HEK293 (cell line): Measurements from ENCODE around the gene GJC1.
A peak's percentile ranks its signal among the peaks of the same experiment; 100 is the strongest.
"Not testable (repeated sequence)": the region's sequence is repeated elsewhere in the genome, so short reads cannot be mapped to it uniquely, and the experiment has no call there.

Source experiments
- CTCF ChIA-PET: fragments of 350-600 bp; formaldehyde crosslinking; extraction: SDS; loops from one replicate; lab custom pipeline; 2021; ENCODE audit warnings: antibody characterized with exemption; lab: Yijun Ruan, JAX
- POLR2A ChIA-PET: fragments of 300-600 bp; formaldehyde crosslinking; extraction: SDS; loops from one replicate; lab custom pipeline; 2020; ENCODE audit warnings: antibody characterized with exemption, inconsistent platforms; lab: Yijun Ruan, JAX
- H3K27ac ChIP-seq: fragments of 200-500 bp; sonication (Bioruptor generic); 2 replicates; pipeline ENCODE4 v1.5.1; 2014; ENCODE audit warnings: low read depth, low read length, control low read depth, inconsistent platforms; ENCODE audit errors: extremely low read depth
- H3K36me3 ChIP-seq, 2 experiments: fragments of 200-500 bp in 1 of 2; sonication (Bioruptor generic) in 1 of 2; 1 replicate in 1 of 2; 2 replicates in 1 of 2; pipeline ENCODE4 v1.5.1; 2014 to 2017; ENCODE audit warnings: inconsistent platforms in 2 of 2, low read length in 2 of 2; ENCODE audit not compliant: control insufficient read depth in 2 of 2, insufficient read depth in 1 of 2
- H3K4me1 ChIP-seq: fragments of 200-500 bp; sonication (Bioruptor generic); 2 replicates; pipeline ENCODE4 v1.5.1; 2014; ENCODE audit warnings: mild to moderate bottlenecking, low read length, inconsistent platforms; ENCODE audit not compliant: control insufficient read depth, insufficient read depth
- H3K4me3 ChIP-seq: 2 replicates; pipeline ENCODE4 v1.5.1; 2011; ENCODE audit warnings: low read depth, mild to moderate bottlenecking, control low read depth, low read length, moderate library complexity
- H3K9me3 ChIP-seq: fragments of 200-500 bp; sonication (Bioruptor generic); 2 replicates; pipeline ENCODE4 v1.5.1; 2014; ENCODE audit warnings: low read depth, low read length, inconsistent platforms; ENCODE audit not compliant: control insufficient read depth, insufficient read depth
- FEZF1 ChIP-seq: fragments of 450-650 bp; formaldehyde crosslinking; IDR thresholded peaks from 2 replicates; pipeline ENCODE4 v1.5.1; 2016; ENCODE audit warnings: missing biosample characterization, missing genetic modification characterization
- KLF1 ChIP-seq: fragments of 450-650 bp; formaldehyde crosslinking; IDR thresholded peaks from 2 replicates; pipeline ENCODE4 v1.5.1; 2016; ENCODE audit warnings: missing biosample characterization, missing genetic modification characterization
- OSR2 ChIP-seq: fragments of 450-650 bp; formaldehyde crosslinking; IDR thresholded peaks from 2 replicates; pipeline ENCODE4 v1.5.1; 2016; ENCODE audit warnings: missing biosample characterization, missing genetic modification characterization
- PRDM10 ChIP-seq: fragments of 450-650 bp; formaldehyde crosslinking; IDR thresholded peaks from 2 replicates; pipeline ENCODE4 v1.5.1; 2016; ENCODE audit warnings: missing biosample characterization, missing genetic modification characterization
- PRDM6 ChIP-seq: fragments of 450-650 bp; formaldehyde crosslinking; IDR thresholded peaks from 2 replicates; pipeline ENCODE4 v1.5.1; 2017; ENCODE audit warnings: missing biosample characterization, missing genetic modification characterization
- ZBTB10 ChIP-seq: fragments of 450-650 bp; formaldehyde crosslinking; IDR thresholded peaks from 2 replicates; pipeline ENCODE4 v1.5.1; 2016; ENCODE audit warnings: missing biosample characterization, missing genetic modification characterization
- ZBTB6 ChIP-seq: fragments of 450-650 bp; formaldehyde crosslinking; IDR thresholded peaks from 2 replicates; pipeline ENCODE4 v1.5.1; 2017; ENCODE audit warnings: missing biosample characterization, missing genetic modification characterization

Gene GJC1

GRCh38 chr17:44818508-44818907 is 11.6 kb downstream of the GJC1 start:
- H3K9me3 ChIP-seq, H3K27ac ChIP-seq, POLR2A ChIA-PET, H3K4me3 ChIP-seq, H3K36me3 ChIP-seq: not testable (repeated sequence)
- H3K4me1 ChIP-seq = peaks cover 15% of the 10 kb centered on the region
- TF ChIP-seq OSR2 (tag by site-specific recombination) = peak; percentile 67
- TF ChIP-seq PRDM10 (tag by site-specific recombination) = peak; percentile 67
- peak; percentile 71 for TF ChIP-seq KLF1 (tag by site-specific recombination)
- 0 out of 2 replicates have a peak, but pooled peaks have one; percentile 13 for TF ChIP-seq FEZF1
- CTCF ChIA-PET = interaction anchor here (0.7 kb wide), 3 partner anchors 8 to 49 kb away, joined by 3 to 5 read pairs (median 3); no protein-coding TSS in a partner anchor

GRCh38 chr17:44812263-44812662 is 17.8 kb downstream of the GJC1 start:
- ChIA-PET POLR2A (interaction anchor here (0.5 to 0.7 kb wide), 2 partner anchors 10 to 237 kb away, joined by 3 to 5 read pairs; no protein-coding TSS in a partner anchor), CTCF (interaction anchor here (0.6 to 0.7 kb wide), 2 partner anchors 25 to 52 kb away, joined by 3 to 4 read pairs; no protein-coding TSS in a partner anchor)
- no peak overlapping the region for H3K27ac ChIP-seq
- H3K4me3 ChIP-seq = no peak overlapping the region
- no peak for TF ChIP-seq ZBTB10 (tag by site-specific recombination)
- peak; percentile 66 for TF ChIP-seq PRDM6 (tag by site-specific recombination)
- TF ChIP-seq, all 188 proteins: peak for 1
- Histone ChIP-seq H3K9me3 (no peaks in the 10 kb centered on the region), H3K4me1 (peaks cover 3% of the 10 kb centered on the region; the same call in 1 of the 2 replicates), H3K36me3 (peaks cover 0 to 4% of the 10 kb centered on the region in 2 experiments; a peak in 1 of 3 replicates)

- H3K27ac ChIP-seq, POLR2A ChIA-PET, H3K4me3 ChIP-seq, H3K9me3 ChIP-seq, H3K4me1 ChIP-seq: not testable (repeated sequence)
- peaks cover 18 to 30% of the 10 kb centered on the region in 2 experiments for H3K36me3 ChIP-seq
- TF ChIP-seq PRDM10 (tag by site-specific recombination) (0 out of 2 replicates have a peak, but pooled peaks have one; percentile 21), ZBTB6 (tag by site-specific recombination) (peak; percentile 55; the same call in 1 of the 2 replicates)
- CTCF ChIA-PET = interaction anchor here (0.6 to 1.7 kb wide), 4 partner anchors 11 to 86 kb away, joined by 3 to 4 read pairs (median 3); no protein-coding TSS in a partner anchor
Observed at GRCh38 chr17:44808656-44809388, 21.3 kb downstream of the GJC1 start.
